B cell (primary cell): ENCODE results near the gene WBP1L.

ENCODE experiments used
- EZH2 ChIP-seq: IDR thresholded peaks from 2 replicates; pipeline ENCODE4 v1.6.1; 2012; ENCODE audit warnings: borderline replicate concordance, low read depth, mild to moderate bottlenecking, moderate library complexity, low read length; ENCODE audit not compliant: insufficient read depth, poor library complexity, severe bottlenecking
- TF ChIP-seq, protein P1 (sequence below): fragments of 200-600 bp; IDR thresholded peaks from one replicate; pipeline ENCODE4 v1.8.0; 2022; ENCODE audit warnings: antibody characterized with exemption, mild to moderate bottlenecking

DNA sequence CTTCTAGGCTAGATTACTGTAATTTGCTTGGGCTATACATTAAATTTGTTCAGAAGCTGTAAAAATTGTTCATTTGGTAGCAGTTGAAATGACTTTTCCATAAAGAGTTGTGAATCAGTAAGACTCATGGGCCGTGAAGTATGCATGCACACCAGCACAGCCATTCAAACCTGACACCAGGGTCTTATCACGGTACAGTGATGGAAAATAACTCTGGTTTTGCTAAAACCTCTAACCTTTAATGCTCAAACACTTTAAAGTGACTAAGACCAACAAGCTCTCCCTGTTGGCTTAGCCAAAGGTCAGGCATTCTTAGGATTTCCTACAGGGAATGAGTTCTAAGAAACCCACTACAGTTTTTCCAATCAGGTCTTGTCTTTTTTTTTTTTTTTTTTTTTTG is 41.0 kb upstream of the WBP1L start:
- TF ChIP-seq, protein P1, sequence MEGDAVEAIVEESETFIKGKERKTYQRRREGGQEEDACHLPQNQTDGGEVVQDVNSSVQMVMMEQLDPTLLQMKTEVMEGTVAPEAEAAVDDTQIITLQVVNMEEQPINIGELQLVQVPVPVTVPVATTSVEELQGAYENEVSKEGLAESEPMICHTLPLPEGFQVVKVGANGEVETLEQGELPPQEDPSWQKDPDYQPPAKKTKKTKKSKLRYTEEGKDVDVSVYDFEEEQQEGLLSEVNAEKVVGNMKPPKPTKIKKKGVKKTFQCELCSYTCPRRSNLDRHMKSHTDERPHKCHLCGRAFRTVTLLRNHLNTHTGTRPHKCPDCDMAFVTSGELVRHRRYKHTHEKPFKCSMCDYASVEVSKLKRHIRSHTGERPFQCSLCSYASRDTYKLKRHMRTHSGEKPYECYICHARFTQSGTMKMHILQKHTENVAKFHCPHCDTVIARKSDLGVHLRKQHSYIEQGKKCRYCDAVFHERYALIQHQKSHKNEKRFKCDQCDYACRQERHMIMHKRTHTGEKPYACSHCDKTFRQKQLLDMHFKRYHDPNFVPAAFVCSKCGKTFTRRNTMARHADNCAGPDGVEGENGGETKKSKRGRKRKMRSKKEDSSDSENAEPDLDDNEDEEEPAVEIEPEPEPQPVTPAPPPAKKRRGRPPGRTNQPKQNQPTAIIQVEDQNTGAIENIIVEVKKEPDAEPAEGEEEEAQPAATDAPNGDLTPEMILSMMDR: no peak
- no peak for TF ChIP-seq EZH2
